BJ (cell line): ENCODE results near the gene CELF2. TPM values are rescaled to one million over a fixed set of nuclear protein-coding genes. Genes with fewer than 3 reads are reported as not detected.

ENCODE experiments used
- CTCF ChIA-PET: fragments of 350-600 bp; formaldehyde crosslinking; extraction: SDS; loops from one replicate; lab custom pipeline; 2021; ENCODE audit warnings: antibody characterized with exemption, inconsistent platforms; lab: Yijun Ruan, JAX
- POLR2A ChIA-PET: fragments of 300-600 bp; sonication (Branson Sonifier 250); formaldehyde crosslinking; extraction: SDS; loops from one replicate; lab custom pipeline; 2021; ENCODE audit warnings: antibody characterized with exemption; lab: Charles Lee
- DNase-seq: peaks from one replicate; pipeline ENCODE4 v3.0.0-alpha.2; 2011; ENCODE audit warnings: low read depth
- H3K27me3 ChIP-seq: 2 replicates; pipeline ENCODE4 v1.6.0; 2011; ENCODE audit warnings: low read length; ENCODE audit not compliant: control insufficient read depth, insufficient read depth
- H3K36me3 ChIP-seq: 2 replicates; pipeline ENCODE4 v1.5.1; 2011; ENCODE audit warnings: low read length; ENCODE audit not compliant: control insufficient read depth, insufficient read depth
- H3K4me3 ChIP-seq: 2 replicates; pipeline ENCODE4 v1.5.1; 2011; ENCODE audit warnings: low read depth, mild to moderate bottlenecking, control low read depth, low read length
- polyA plus RNA-seq: library from polyadenylated mRNA; depleted of rRNA; stranded (reverse); fragments of >200 nt; gene quantifications from 2 replicates; pipeline ENCODE4 v1.2.3, GENCODE V29; 2011
- TF ChIP-seq, protein P1 (sequence below): IDR thresholded peaks from 2 replicates; pipeline ENCODE4 v1.5.1; 2011; ENCODE audit warnings: low read depth, mild to moderate bottlenecking, control low read depth, inconsistent platforms, low read length, moderate library complexity; ENCODE audit not compliant: insufficient read depth

The CELF2 gene
- polyA plus RNA-seq, 1 experiment: 8.8 TPM

DNA sequence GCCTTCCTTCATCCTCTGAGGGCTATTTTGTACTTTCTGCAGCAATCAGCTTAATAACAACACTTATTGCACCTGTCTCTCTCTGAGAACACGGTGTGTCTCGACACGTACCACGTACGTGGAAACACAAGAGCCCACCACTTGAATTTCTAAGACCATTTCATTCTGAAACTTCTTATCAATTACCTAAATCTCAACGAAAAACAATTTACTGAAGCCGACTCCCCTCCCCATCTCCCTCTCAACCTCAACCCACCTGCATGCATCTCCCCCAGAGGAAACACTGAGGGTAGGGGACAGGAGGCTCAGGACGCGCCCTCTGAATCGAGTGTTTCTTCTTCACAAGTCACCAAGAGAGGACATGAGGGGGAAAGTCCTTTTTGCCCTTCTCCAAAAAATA lies 315.2 kb downstream of the CELF2 start:
- Histone ChIP-seq H3K36me3 (no peaks in the 10 kb centered on the region), H3K4me3 (no peak overlapping the region), H3K27me3 (no peaks in the 10 kb centered on the region)
- no peak for DNase-seq
- CTCF ChIA-PET: no interaction called here
- TF ChIP-seq, protein P1, sequence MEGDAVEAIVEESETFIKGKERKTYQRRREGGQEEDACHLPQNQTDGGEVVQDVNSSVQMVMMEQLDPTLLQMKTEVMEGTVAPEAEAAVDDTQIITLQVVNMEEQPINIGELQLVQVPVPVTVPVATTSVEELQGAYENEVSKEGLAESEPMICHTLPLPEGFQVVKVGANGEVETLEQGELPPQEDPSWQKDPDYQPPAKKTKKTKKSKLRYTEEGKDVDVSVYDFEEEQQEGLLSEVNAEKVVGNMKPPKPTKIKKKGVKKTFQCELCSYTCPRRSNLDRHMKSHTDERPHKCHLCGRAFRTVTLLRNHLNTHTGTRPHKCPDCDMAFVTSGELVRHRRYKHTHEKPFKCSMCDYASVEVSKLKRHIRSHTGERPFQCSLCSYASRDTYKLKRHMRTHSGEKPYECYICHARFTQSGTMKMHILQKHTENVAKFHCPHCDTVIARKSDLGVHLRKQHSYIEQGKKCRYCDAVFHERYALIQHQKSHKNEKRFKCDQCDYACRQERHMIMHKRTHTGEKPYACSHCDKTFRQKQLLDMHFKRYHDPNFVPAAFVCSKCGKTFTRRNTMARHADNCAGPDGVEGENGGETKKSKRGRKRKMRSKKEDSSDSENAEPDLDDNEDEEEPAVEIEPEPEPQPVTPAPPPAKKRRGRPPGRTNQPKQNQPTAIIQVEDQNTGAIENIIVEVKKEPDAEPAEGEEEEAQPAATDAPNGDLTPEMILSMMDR: no peak
- POLR2A ChIA-PET: no interaction called here

DNA sequence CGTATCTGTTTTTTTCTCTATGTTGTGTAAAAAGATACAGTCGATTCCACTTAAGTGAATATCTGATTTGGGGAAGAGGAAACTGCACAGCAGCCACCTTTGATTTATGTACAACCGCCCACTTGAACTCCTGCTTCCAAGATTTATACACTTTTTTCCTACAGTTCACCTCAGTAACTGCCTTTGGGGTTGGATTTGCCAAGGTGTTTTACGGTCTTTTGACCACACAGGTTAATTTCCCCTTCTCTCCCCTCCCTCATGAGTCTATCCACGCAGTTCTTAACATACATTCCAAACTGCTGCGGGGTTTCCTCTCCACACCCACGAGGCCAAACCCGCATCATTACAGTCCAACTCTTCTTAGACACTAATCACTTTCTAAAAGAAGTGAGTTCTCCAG lies 316.8 kb downstream of the CELF2 start:
- POLR2A ChIA-PET: no interaction called here
- Histone ChIP-seq H3K27me3 (no peaks in the 10 kb centered on the region), H3K36me3 (no peaks in the 10 kb centered on the region), H3K4me3 (no peak overlapping the region)
- no peak for DNase-seq
- TF ChIP-seq, protein P1: no peak
- CTCF ChIA-PET: no interaction called here

GRCh38 chr10:11335167-11335652 lies 317.5 kb downstream of the CELF2 start:
- no peak for DNase-seq
- H3K36me3 ChIP-seq: no peaks in the 10 kb centered on the region
- TF ChIP-seq, protein P1: no peak
- no peak overlapping the region for H3K4me3 ChIP-seq
- CTCF ChIA-PET: no interaction called here
- H3K27me3 ChIP-seq: no peaks in the 10 kb centered on the region
- POLR2A ChIA-PET: no interaction called here

DNA sequence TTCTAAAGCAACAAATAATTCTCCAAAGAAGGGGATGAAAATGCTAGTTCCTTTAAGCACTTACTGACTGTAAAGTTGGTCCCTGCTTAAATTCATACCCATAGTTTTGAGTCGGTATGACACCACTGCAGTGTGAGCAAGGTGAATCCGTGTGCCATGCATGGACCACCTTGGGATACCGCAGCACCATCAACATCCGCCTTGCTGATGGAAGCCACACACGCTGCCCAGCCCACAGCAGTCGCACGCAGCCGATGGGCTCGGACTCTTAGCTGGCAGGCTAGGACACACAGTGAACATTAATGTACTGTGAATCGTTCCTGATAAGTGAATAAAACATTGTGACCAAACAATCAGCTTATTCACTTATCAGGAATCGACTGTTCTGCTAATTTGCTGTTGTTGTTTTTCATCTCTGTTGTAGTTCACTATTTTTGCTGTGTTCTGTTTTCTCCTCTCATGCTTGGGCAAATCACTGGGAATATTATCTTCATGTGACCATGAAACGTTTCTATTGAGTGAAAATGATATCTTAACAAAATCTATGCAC lies 318.3 kb downstream of the CELF2 start:
- Histone ChIP-seq H3K4me3 (no peak overlapping the region), H3K27me3 (no peaks in the 10 kb centered on the region), H3K36me3 (no peaks in the 10 kb centered on the region)
- DNase-seq: no peak
- ChIA-PET POLR2A (no interaction called here), CTCF (no interaction called here)
- TF ChIP-seq, protein P1: no peak

GRCh38 chr10:11336722-11337162 lies 319.1 kb downstream of the CELF2 start:
- TF ChIP-seq, protein P1: no peak
- no peak for DNase-seq

More at GRCh38 chr10:11336722-11337162, 319.1 kb downstream of the CELF2 start:
- Histone ChIP-seq H3K27me3 (no peaks in the 10 kb centered on the region), H3K4me3 (no peak overlapping the region), H3K36me3 (no peaks in the 10 kb centered on the region)
- CTCF ChIA-PET: no interaction called here
- POLR2A ChIA-PET: no interaction called here
